ENCODE measurements around the gene GNAL.
"Not testable (repeated sequence)": the region's sequence is repeated elsewhere in the genome, so short reads cannot be mapped to it uniquely, and the experiment has no call there.

Gene GNAL

GRCh38 chr18:11891737-11892136, 202.7 kb downstream of the GNAL start:
- no peak overlapping the region for H2BK120ac ChIP-seq (ENCODE audit: low read depth, low read length)
- no peak overlapping the region for H3K27ac ChIP-seq (replicated peaks; ENCODE audit: low read length)
- H2AK5ac ChIP-seq (ENCODE audit: low read depth, low read length), result no peak overlapping the region
- no peaks in the 10 kb centered on the region for H3K9me3 ChIP-seq (replicated peaks in 1 of 2; ENCODE audit: control insufficient read depth in 2 of 2, insufficient read depth in 1 of 2, low read depth in 1 of 2, low read length in 2 of 2)
- no peak overlapping the region for H3K4me2 ChIP-seq (ENCODE audit: insufficient read depth, low read length, poor library complexity, severe bottlenecking)
- H3K27me3 ChIP-seq (ENCODE audit: control insufficient read depth in 3 of 3, insufficient read depth in 3 of 3, low read depth in 1 of 3, low read length in 3 of 3), result no peaks in the 10 kb centered on the region
- H3K23ac ChIP-seq (ENCODE audit: low read depth, low read length, poor library complexity), result no peak overlapping the region
- H3K4me1 ChIP-seq (ENCODE audit: control insufficient read depth in 2 of 2, insufficient read depth in 1 of 2, low read depth in 1 of 2, low read length in 2 of 2), result no peaks in the 10 kb centered on the region
- no peaks in the 10 kb centered on the region for H3K79me1 ChIP-seq (ENCODE audit: low read depth, low read length)
- H4K91ac ChIP-seq (ENCODE audit: low read depth, low read length, poor library complexity), result no peak overlapping the region
- no CpG with 5 or more reads among the region's 9 CpGs for WGBS, 2 donors (ENCODE audit: extremely low coverage in 2 of 2, insufficient read length in 2 of 2, insufficient replicate concordance in 1 of 2)
- no peak overlapping the region for H2AFZ ChIP-seq (ENCODE audit: low read length)
- H3K9ac ChIP-seq (ENCODE audit: low read depth, low read length, poor library complexity), result no peak overlapping the region
- no peak for DNase-seq (ENCODE audit: low spot score)
- no peak overlapping the region for H3K4me3 ChIP-seq (ENCODE audit: low read length in 2 of 2)
- no peak overlapping the region for H2BK5ac ChIP-seq (ENCODE audit: low read length)
- no peak overlapping the region for H3K4ac ChIP-seq (ENCODE audit: low read length)
- H3K14ac ChIP-seq (ENCODE audit: low read length), result no peak overlapping the region
- H4K8ac ChIP-seq (ENCODE audit: low read depth, low read length), result no peak overlapping the region
- peaks cover 0 to 67% of the 10 kb centered on the region in 2 donors for H3K36me3 ChIP-seq (replicated peaks in 1 of 2; ENCODE audit: control insufficient read depth in 2 of 2, insufficient read depth in 2 of 2, low read length in 2 of 2)
- no peak overlapping the region for H2BK12ac ChIP-seq (ENCODE audit: low read length)
- no peak overlapping the region for H2BK15ac ChIP-seq (ENCODE audit: low read length)
- H3K18ac ChIP-seq (ENCODE audit: low read length), result no peak overlapping the region

- H3K14ac ChIP-seq (ENCODE audit: low read length); H3K23ac ChIP-seq (ENCODE audit: low read depth, low read length, poor library complexity); H3K79me1 ChIP-seq (ENCODE audit: low read depth, low read length); H3K9me3 ChIP-seq (replicated peaks in 1 of 2; ENCODE audit: control insufficient read depth in 2 of 2, insufficient read depth in 1 of 2, low read depth in 1 of 2, low read length in 2 of 2); H4K91ac ChIP-seq (ENCODE audit: low read depth, low read length, poor library complexity); H3K4me2 ChIP-seq (ENCODE audit: insufficient read depth, low read length, poor library complexity, severe bottlenecking); DNase-seq (ENCODE audit: low spot score); H3K18ac ChIP-seq (ENCODE audit: low read length); H2BK5ac ChIP-seq (ENCODE audit: low read length); H3K4me1 ChIP-seq (ENCODE audit: control insufficient read depth in 2 of 2, insufficient read depth in 1 of 2, low read depth in 1 of 2, low read length in 2 of 2); H3K9ac ChIP-seq (ENCODE audit: low read depth, low read length, poor library complexity); H2BK12ac ChIP-seq (ENCODE audit: low read length); H2AFZ ChIP-seq (ENCODE audit: low read length); H4K8ac ChIP-seq (ENCODE audit: low read depth, low read length); H2BK120ac ChIP-seq (ENCODE audit: low read depth, low read length); H2BK15ac ChIP-seq (ENCODE audit: low read length); H2AK5ac ChIP-seq (ENCODE audit: low read depth, low read length); H3K4me3 ChIP-seq (ENCODE audit: low read length in 2 of 2); H3K27me3 ChIP-seq (ENCODE audit: control insufficient read depth in 3 of 3, insufficient read depth in 3 of 3, low read depth in 1 of 3, low read length in 3 of 3); H3K27ac ChIP-seq (replicated peaks; ENCODE audit: low read length); H3K4ac ChIP-seq (ENCODE audit: low read length): not testable (repeated sequence)
- peaks cover 0 to 60% of the 10 kb centered on the region in 2 donors for H3K36me3 ChIP-seq (replicated peaks in 1 of 2; ENCODE audit: control insufficient read depth in 2 of 2, insufficient read depth in 2 of 2, low read length in 2 of 2)
- no CpG with 5 or more reads among the region's 7 CpGs for WGBS, 2 donors (ENCODE audit: extremely low coverage in 2 of 2, insufficient read length in 2 of 2, insufficient replicate concordance in 1 of 2)
Observed at GRCh38 chr18:11892438-11892837, 203.4 kb downstream of the GNAL start.

GRCh38 chr18:11897781-11898180, 208.7 kb downstream of the GNAL start:
- Histone ChIP-seq H3K79me1 (ENCODE audit: low read depth, low read length) (no peaks in the 10 kb centered on the region), H3K4ac (ENCODE audit: low read length) (no peak overlapping the region), H3K4me2 (ENCODE audit: insufficient read depth, low read length, poor library complexity, severe bottlenecking) (no peak overlapping the region), H2AK5ac (ENCODE audit: low read depth, low read length) (no peak overlapping the region), H2BK120ac (ENCODE audit: low read depth, low read length) (no peak overlapping the region), H3K4me3 (ENCODE audit: low read length in 2 of 2) (no peak overlapping the region), H4K8ac (ENCODE audit: low read depth, low read length) (no peak overlapping the region), H3K9me3 (replicated peaks in 1 of 2; ENCODE audit: control insufficient read depth in 2 of 2, insufficient read depth in 1 of 2, low read depth in 1 of 2, low read length in 2 of 2) (no peaks in the 10 kb centered on the region), H3K18ac (ENCODE audit: low read length) (no peak overlapping the region), H3K14ac (ENCODE audit: low read length) (no peak overlapping the region), H3K36me3 (replicated peaks in 1 of 2; ENCODE audit: control insufficient read depth in 2 of 2, insufficient read depth in 2 of 2, low read length in 2 of 2) (peaks cover 2 to 35% of the 10 kb centered on the region in 2 donors), H3K9ac (ENCODE audit: low read depth, low read length, poor library complexity) (no peak overlapping the region), H2BK12ac (ENCODE audit: low read length) (no peak overlapping the region), H3K27ac (replicated peaks; ENCODE audit: low read length) (no peak overlapping the region), H4K91ac (ENCODE audit: low read depth, low read length, poor library complexity) (no peak overlapping the region), H3K23ac (ENCODE audit: low read depth, low read length, poor library complexity) (no peak overlapping the region), H2BK15ac (ENCODE audit: low read length) (no peak overlapping the region), H3K27me3 (ENCODE audit: control insufficient read depth in 3 of 3, insufficient read depth in 3 of 3, low read depth in 1 of 3, low read length in 3 of 3) (no peaks in the 10 kb centered on the region), H2AFZ (ENCODE audit: low read length) (no peak overlapping the region), H3K4me1 (ENCODE audit: control insufficient read depth in 2 of 2, insufficient read depth in 1 of 2, low read depth in 1 of 2, low read length in 2 of 2) (no peaks in the 10 kb centered on the region), H2BK5ac (ENCODE audit: low read length) (no peak overlapping the region)
- no CpG with 5 or more reads among the region's 1 CpG for WGBS, 2 donors (ENCODE audit: extremely low coverage in 2 of 2, insufficient read length in 2 of 2, insufficient replicate concordance in 1 of 2)
- DNase-seq (ENCODE audit: low spot score), result no peak

GRCh38 chr18:11899063-11899462, 210.0 kb downstream of the GNAL start:
- no peak overlapping the region for H2BK5ac ChIP-seq (ENCODE audit: low read length)
- peaks cover 2 to 24% of the 10 kb centered on the region in 2 donors for H3K36me3 ChIP-seq (replicated peaks in 1 of 2; ENCODE audit: control insufficient read depth in 2 of 2, insufficient read depth in 2 of 2, low read length in 2 of 2)
- H2AK5ac ChIP-seq (ENCODE audit: low read depth, low read length), result no peak overlapping the region
- H3K23ac ChIP-seq (ENCODE audit: low read depth, low read length, poor library complexity), result no peak overlapping the region
- no peak overlapping the region for H3K27ac ChIP-seq (replicated peaks; ENCODE audit: low read length)
- no peak overlapping the region for H2BK12ac ChIP-seq (ENCODE audit: low read length)
- H3K79me1 ChIP-seq (ENCODE audit: low read depth, low read length), result no peaks in the 10 kb centered on the region
- no peaks in the 10 kb centered on the region for H3K9me3 ChIP-seq (replicated peaks in 1 of 2; ENCODE audit: control insufficient read depth in 2 of 2, insufficient read depth in 1 of 2, low read depth in 1 of 2, low read length in 2 of 2)
- H3K27me3 ChIP-seq (ENCODE audit: control insufficient read depth in 3 of 3, insufficient read depth in 3 of 3, low read depth in 1 of 3, low read length in 3 of 3), result no peaks in the 10 kb centered on the region
- H2BK15ac ChIP-seq (ENCODE audit: low read length), result no peak overlapping the region
- H4K8ac ChIP-seq (ENCODE audit: low read depth, low read length), result no peak overlapping the region
- no CpG with 5 or more reads among the region's 3 CpGs for WGBS, 2 donors (ENCODE audit: extremely low coverage in 2 of 2, insufficient read length in 2 of 2, insufficient replicate concordance in 1 of 2)
- H4K91ac ChIP-seq (ENCODE audit: low read depth, low read length, poor library complexity), result no peak overlapping the region
- H3K4me2 ChIP-seq (ENCODE audit: insufficient read depth, low read length, poor library complexity, severe bottlenecking), result no peak overlapping the region
- no peak overlapping the region for H3K4me3 ChIP-seq (ENCODE audit: low read length in 2 of 2)
- no peak overlapping the region for H2BK120ac ChIP-seq (ENCODE audit: low read depth, low read length)
- H3K4ac ChIP-seq (ENCODE audit: low read length), result no peak overlapping the region
- no peak for DNase-seq (ENCODE audit: low spot score)
- H3K14ac ChIP-seq (ENCODE audit: low read length), result no peak overlapping the region
- H3K4me1 ChIP-seq (ENCODE audit: control insufficient read depth in 2 of 2, insufficient read depth in 1 of 2, low read depth in 1 of 2, low read length in 2 of 2), result no peaks in the 10 kb centered on the region
- no peak overlapping the region for H2AFZ ChIP-seq (ENCODE audit: low read length)
- H3K9ac ChIP-seq (ENCODE audit: low read depth, low read length, poor library complexity), result no peak overlapping the region
- H3K18ac ChIP-seq (ENCODE audit: low read length), result no peak overlapping the region

All from neuronal stem cell (in vitro differentiated cells).